ENCODE results near the gene ATG7.
"Not testable (repeated sequence)": the region's sequence is repeated elsewhere in the genome, so short reads cannot be mapped to it uniquely, and the experiment has no call there.

ATG7 gene

DNA sequence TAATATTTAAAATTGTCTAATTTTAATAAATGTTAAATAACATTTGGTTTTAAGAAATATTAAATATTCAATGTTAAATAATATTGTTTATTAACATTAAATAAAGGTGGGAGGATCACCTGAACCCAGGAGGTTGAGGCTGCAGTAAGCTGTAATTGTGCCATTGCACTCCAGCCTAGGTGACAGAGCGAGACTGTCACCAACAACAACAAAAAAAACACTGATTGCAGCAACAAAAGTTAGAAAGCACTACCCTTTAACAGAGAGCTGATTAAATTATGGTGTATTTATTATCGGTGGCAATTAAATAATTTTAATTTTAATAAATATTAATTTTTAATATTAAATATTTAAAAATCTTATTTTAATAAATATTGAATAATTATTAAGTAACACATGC lies 152.1 kb downstream of the ATG7 start:
- no peak for DNase-seq (ENCODE audit: low read depth in 2 of 3, low spot score in 2 of 3)

- DNase-seq (ENCODE audit: low read depth in 2 of 3, low spot score in 2 of 3): no peak
Observed at GRCh38 chr3:11430207-11430606, 158.0 kb downstream of the ATG7 start.

DNA sequence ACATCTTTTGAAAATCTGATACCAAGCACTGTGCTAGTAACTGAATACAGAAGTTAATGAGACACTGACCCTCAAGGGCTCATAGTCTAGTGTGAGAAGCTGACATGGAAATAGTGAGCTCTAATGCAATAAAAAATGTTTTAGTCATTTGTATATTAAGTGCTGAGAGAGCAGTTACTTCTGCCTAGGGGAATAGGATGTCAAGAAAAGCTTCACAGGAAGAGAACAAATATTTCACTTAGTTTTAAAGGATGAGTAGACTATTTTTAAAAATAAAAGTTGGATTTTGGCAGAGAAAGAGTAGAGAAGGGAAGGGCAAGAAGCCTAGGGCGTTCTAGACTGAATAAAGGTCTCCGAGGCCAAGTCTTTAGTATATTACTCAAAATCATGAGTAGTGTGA lies 158.4 kb downstream of the ATG7 start:
- DNase-seq (ENCODE audit: low read depth in 2 of 3, low spot score in 2 of 3): no peak

GRCh38 chr3:11431319-11431718 lies 159.1 kb downstream of the ATG7 start:
- no peak for DNase-seq (ENCODE audit: low read depth in 2 of 3, low spot score in 2 of 3)

DNA sequence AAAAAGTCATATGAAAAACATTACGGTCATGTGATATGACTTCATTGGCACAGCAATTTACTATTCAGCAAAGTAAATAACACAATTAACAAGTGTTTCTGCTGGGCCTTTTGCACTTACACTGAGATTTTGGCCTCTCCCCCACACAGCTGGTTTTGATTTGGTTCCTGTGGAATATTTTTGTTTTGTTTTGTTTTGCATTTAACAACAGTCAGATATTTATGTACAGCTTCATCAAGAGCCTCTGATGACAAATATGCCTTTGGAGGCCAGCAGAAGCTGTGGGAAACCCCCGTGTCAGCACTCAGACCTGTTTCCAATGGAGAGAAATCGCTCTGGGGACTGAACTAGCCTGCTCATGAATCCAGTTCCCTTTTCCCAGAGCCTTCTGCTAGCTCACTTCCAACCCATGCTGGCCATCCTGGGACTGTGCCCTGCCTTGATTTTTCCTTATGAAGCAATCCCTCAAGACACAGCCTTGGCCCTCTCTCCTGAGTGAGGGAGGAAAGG lies 161.9 kb downstream of the ATG7 start:
- no peak for DNase-seq (ENCODE audit: low read depth in 2 of 3, low spot score in 2 of 3)

- no peak for DNase-seq (ENCODE audit: low read depth in 2 of 3, low spot score in 2 of 3)
Observed at GRCh38 chr3:11434563-11435096, 162.4 kb downstream of the ATG7 start.

- no peak for DNase-seq (ENCODE audit: low read depth in 2 of 3, low spot score in 2 of 3)
Observed at GRCh38 chr3:11435440-11436165, 163.4 kb downstream of the ATG7 start.

DNA sequence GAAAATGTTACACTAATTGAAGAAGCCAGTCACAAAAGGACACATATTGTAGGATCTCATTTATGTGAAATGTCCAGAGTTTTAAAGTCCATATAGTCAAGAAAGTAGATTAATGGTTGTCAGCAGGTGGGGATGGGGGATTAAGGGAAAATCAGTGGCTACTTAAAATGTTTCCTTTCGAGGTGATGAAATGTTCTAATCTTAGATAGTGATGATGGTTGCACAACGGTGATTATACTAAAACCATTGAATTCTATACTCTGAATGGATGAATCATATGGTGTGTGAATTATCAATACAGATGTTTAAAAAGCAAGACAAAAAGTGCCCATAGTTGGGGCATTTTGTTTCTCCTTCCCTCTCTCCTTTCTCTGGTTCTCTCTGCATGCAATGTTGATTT lies 164.6 kb downstream of the ATG7 start:
- DNase-seq (ENCODE audit: low read depth in 2 of 3, low spot score in 2 of 3): no peak

GRCh38 chr3:11437506-11437905 lies 165.3 kb downstream of the ATG7 start:
- DNase-seq (ENCODE audit: low read depth in 2 of 3, low spot score in 2 of 3): no peak

DNA sequence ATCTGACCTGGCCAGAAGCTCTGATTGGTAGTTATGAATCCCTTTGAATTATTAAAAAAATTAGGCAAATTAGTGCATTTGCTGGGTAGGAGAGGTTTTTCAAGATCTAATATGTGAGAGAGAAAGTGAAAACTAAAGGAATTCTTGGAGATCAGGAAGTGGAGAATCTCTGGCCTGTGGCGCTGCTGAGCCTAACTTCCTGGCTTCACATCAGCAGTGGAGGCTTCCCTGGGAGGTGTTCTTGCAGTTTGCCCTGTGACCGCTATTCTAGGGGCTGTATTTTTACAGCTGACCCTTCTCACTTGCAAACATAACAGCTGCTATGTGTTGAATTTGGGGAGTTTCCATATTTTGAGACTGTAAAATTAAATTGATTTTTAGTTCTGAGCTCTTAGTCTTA lies 166.4 kb downstream of the ATG7 start:
- DNase-seq (ENCODE audit: low read depth in 2 of 3, low spot score in 2 of 3): no peak

GRCh38 chr3:11441346-11441745 lies 169.1 kb downstream of the ATG7 start:
- DNase-seq (ENCODE audit: low read depth in 2 of 3, low spot score in 2 of 3): not testable (repeated sequence)

- DNase-seq (ENCODE audit: low read depth in 2 of 3, low spot score in 2 of 3): no peak
Observed at GRCh38 chr3:11444404-11444803, 172.2 kb downstream of the ATG7 start.

DNA sequence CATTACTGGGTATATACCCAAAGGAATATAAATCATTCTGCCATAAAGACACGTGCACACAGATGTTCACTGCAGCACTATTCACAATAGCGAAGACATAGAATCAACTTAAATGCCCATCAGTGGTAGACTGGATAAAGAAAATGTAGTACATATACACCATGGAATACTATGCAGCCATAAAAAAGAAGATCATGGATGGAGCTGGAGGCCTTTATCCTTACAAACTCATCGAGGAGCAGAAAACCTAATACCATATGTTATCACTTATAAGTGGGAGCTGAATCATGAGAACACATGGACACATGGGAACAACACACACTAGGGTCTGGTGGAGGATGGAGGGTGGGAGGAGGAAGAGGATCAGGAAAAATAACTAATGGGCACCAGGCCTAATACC lies 173.0 kb downstream of the ATG7 start:
- DNase-seq (ENCODE audit: low read depth in 2 of 3, low spot score in 2 of 3): not testable (repeated sequence)

DNA sequence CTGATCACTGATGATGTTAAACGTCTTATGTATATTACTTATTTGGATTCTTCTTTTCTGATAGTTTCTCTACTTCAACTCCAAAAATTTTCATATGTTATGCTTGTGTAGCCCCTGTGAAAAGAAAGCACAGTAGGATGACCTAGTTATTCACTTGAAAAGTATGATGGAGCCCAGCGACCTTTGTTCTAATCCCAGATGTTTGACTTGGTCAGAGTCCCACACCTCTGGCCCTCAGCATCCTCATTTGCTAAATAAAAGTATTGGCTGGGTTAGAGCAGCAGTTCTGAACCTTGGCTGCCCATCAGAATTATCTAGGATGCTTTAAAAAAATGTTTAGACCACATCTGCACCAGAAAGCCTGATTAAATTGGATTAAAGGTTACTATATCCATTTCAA lies 173.7 kb downstream of the ATG7 start:
- DNase-seq (ENCODE audit: low read depth in 2 of 3, low spot score in 2 of 3): no peak

- DNase-seq (ENCODE audit: low read depth in 2 of 3, low spot score in 2 of 3): no peak
Observed at GRCh38 chr3:11447584-11448200, 175.5 kb downstream of the ATG7 start.

DNA sequence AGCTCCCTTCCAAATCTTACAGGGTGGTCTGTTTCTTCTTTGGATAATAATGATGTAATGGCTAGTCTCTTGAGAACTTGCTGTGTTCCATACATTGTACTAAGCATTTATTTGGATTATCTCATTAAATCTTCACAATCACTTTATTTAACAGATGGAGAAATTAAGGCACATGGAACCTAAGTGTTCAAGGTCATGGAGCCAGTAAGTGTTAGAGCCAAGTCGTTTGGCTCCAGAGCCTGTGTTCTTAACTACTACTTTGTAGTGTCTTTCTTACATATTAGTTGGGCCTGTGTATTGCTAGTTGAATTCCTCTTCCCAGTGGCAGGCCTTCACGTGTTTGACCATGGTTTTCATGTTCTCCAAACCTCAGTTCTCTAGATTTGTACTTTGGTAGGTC lies 177.8 kb downstream of the ATG7 start:
- no peak for DNase-seq (ENCODE audit: low read depth in 2 of 3, low spot score in 2 of 3)

DNA sequence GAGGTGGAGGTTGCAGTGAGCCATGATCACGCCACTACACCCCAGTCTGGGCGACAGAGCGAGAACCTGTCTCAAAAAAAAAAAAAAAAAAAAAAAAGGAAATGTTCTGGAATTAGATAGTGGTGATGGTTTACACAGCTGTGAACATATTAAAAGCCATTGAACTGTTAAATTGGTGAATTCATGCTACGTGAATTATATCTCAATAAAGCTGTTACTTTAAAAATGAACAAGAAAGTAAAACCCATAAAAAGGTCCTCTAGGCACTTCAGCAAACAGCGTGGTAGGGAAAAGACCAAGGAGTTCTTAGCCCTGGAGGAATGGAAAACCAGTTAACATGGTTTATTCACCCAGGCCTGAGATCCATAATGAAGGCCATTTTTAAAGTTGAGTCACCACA lies 180.1 kb downstream of the ATG7 start:
- no peak for DNase-seq (ENCODE audit: low read depth in 2 of 3, low spot score in 2 of 3)

DNA sequence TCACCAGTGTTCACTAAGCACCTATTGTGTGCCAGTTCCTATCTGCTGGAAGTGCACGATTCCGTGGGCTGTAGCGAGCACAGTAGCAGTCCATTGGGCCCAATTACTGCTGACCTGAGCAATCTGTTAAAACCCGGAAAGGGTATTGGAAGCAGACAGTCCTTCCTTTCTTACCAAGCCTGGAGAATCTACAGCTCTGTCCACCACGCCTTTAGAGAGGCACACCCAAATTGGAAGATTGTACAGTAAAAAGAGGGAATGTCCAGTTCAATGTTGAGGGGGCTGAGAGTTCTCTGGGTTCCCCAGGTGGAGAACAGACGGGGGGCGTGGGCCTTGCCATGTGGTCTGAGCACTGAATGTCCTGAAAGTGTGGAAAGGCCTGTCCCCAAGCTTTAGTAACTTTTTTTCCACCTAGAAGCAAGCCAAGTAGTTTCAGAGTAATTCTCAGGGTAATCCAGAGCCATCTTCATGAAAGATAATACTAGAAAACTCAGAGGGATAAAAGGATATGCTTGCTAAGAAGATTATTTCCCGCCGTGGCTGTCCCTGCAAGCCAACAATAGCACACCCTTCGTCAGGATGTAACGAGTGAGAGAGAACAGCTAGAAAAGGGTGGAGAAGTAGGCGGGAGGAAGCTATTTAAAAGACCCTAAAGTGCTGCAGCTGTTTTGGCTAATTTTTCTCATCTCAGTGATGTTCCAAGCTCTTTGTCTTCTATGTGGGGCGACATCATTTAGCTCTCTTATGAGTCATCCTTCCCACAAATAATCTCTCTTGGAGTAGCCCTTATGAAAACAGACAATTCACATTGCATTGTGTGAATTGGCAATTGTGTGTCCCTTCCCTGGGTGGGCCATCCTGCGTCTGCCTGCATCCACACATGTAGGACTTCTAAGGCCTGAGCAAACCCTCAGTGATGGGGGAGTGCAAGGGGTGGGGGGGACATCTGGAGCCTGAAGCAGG lies 181.0 kb downstream of the ATG7 start:
- DNase-seq (ENCODE audit: low read depth in 2 of 3, low spot score in 2 of 3): no peak

DNA sequence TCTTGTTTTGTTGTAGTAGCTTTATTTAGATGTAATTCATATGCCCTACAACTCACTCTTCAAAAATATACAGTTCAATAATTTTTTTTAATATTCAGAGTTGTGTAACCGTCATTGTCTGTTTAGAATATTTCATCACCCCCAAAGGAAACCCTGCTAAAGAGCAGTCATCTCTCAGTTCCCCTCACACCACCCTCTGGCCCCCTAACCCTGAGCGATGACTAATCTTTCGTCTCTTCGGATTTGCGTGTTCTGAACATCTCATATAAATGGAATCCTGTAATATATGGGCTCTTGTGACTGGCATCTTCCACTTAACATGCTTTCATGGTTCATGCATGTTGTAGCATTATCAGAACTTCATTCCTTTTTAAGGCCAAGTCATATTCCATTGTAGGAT lies 183.8 kb downstream of the ATG7 start:
- no peak for DNase-seq (ENCODE audit: low read depth in 2 of 3, low spot score in 2 of 3)

- no peak for DNase-seq (ENCODE audit: low read depth in 2 of 3, low spot score in 2 of 3)
Observed at GRCh38 chr3:11457135-11457534, 184.9 kb downstream of the ATG7 start.

- no peak for DNase-seq (ENCODE audit: low read depth in 2 of 3, low spot score in 2 of 3)
Observed at GRCh38 chr3:11459186-11459824, 187.1 kb downstream of the ATG7 start.
